ENCODE measurements around the gene RHEBL1. TPM values are rescaled to one million over a fixed set of nuclear protein-coding genes. Genes with fewer than 3 reads are reported as not detected.
A peak's percentile ranks its signal among the peaks of the same experiment; 100 is the strongest.

The RHEBL1 gene
- total RNA-seq, 1 donor from 2014 or later, result 0.95 TPM

DNA sequence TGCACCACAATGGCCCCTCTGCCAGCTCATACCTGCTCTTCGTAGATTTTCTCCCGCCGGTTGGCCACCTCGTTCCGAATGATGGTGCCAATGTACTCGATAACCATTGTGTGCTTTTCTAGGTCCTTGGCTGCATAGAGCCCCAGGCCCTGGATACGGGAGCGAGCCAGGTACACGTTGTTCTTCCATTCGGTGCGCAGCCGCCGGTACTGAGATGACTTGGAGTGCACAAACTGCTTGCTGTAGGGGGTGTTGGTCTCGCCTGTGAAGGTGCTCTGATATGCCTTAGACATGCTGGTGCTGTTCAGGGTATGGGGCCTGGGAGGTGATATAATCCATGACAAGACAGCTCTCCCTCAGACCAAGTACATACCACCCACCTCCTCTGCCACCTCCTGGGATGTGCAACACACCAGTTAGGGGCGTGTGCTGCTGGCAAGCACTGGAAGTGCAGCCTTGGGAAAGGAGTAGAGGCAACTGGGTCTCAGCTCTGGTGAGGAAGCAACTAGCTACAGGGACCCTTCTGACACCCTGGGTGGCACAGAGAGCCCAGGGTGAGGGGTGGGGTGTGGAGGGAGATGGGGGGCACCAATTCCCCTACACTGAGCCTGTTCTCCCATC is 47.1 kb downstream of the RHEBL1 start:
- no peak overlapping the region for H3K27ac Mint-ChIP-seq (ENCODE audit: unreplicated experiment)
- H3K4me3 Mint-ChIP-seq (ENCODE audit: unreplicated experiment), result no peak overlapping the region
- H3K27me3 Mint-ChIP-seq (ENCODE audit: low read depth), result no peaks in the 10 kb centered on the region
- no peaks in the 10 kb centered on the region for H3K9me3 Mint-ChIP-seq (ENCODE audit: low read depth)
- H3K4me1 Mint-ChIP-seq (ENCODE audit: low read depth), result peaks cover 16% of the 10 kb centered on the region
- peaks cover 24% of the 10 kb centered on the region for H3K36me3 Mint-ChIP-seq (ENCODE audit: low read depth)
- no peak for DNase-seq (ENCODE audit: low spot score)
- no peak for TF ChIP-seq CTCF (IDR thresholded peaks at IDR 0.05)

DNA sequence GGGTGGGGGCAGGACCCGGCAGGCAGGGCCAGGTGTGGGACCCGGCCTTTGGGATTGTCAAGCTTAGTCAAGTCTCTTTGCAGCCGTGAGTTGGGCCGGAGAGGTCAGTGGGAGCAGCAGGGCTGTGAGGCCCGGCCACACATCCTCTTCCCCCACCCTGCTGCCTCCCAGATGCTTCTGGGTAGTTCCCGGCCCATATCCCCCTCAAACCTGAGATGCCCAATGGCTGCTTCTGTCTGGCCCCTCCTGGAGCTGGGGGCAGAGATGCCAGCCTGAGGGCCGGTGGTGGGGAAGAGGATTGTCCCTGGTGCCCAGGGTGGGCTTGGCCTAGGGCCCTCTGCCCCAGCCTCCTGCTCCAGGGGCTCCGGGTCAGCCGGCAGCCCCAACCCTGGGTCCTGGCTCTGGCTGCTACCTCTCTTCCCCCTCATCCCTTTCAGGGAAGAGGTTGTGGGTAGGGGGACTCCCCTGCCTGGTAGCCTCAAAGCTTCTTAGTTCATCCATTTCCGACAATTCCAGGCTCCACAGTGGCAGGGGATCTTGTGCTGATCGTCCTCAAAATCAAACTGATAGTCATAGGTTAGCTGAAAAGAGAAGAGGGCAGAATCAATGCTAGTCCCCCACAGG is 48.4 kb downstream of the RHEBL1 start:
- no peaks in the 10 kb centered on the region for H3K27me3 Mint-ChIP-seq (ENCODE audit: low read depth)
- TF ChIP-seq CTCF (IDR thresholded peaks at IDR 0.05), result no peak
- no peak overlapping the region for H3K4me3 Mint-ChIP-seq (ENCODE audit: unreplicated experiment)

GRCh38 chr12:49020441-49020840 is 49.3 kb downstream of the RHEBL1 start:
- Mint-ChIP-seq H3K36me3 (ENCODE audit: low read depth) (peaks cover 16% of the 10 kb centered on the region), H3K4me3 (ENCODE audit: unreplicated experiment) (no peak overlapping the region), H3K9me3 (ENCODE audit: low read depth) (no peaks in the 10 kb centered on the region), H3K27me3 (ENCODE audit: low read depth) (no peaks in the 10 kb centered on the region), H3K4me1 (ENCODE audit: low read depth) (peaks cover 35% of the 10 kb centered on the region), H3K27ac (ENCODE audit: unreplicated experiment) (peak overlapping the region; percentile 63)
- TF ChIP-seq CTCF (IDR thresholded peaks at IDR 0.05), result no peak
- no peak for DNase-seq (ENCODE audit: low spot score)

More for the DNA sequence above, 48.4 kb downstream of the RHEBL1 start:
- Mint-ChIP-seq H3K9me3 (ENCODE audit: low read depth) (no peaks in the 10 kb centered on the region), H3K27ac (ENCODE audit: unreplicated experiment) (peak overlapping the region; percentile 2), H3K4me1 (ENCODE audit: low read depth) (peaks cover 28% of the 10 kb centered on the region), H3K36me3 (ENCODE audit: low read depth) (peaks cover 22% of the 10 kb centered on the region)
- no peak for DNase-seq (ENCODE audit: low spot score)

DNA sequence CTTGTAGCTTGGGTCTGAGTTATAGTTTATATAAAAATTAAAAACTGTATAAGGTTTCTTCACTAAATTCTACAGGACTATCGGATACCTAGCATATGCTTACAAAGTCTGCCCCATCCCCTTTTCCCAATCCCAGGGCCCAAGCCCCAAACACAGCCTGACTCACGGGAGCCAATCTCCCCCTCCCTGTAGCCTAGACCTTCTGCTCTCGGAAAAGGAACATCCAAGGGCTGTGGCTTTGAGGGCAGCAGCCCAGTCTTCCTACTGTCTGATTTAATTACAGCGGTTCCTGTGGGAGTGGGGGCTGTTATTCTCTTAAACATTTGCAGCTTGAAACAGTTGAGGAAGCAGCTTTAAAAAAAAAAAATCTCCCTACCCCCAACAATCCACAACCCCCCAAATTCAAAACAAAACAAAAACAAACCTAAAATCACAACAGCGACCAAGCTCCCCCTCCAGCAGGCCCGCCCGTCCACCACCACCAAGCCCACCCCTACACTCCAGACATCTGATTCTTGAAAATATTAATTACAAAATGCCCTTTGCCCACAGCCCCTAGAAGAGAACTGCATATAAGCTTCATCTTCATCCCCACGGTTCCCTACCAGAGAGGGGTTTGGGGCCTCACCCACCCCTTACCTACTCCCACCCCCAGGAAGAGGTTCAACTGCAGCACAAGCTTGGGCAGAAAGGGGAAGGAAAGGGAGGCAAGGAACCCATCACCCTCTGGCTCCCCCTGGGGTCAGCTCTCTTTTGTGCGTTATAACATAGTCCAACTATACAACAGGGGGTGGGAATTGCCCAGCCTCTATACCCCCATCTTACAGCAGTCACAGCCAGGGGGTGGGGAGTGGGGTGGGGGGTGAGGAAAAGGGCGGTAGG is 50.1 kb downstream of the RHEBL1 start:
- Mint-ChIP-seq H3K4me1 (ENCODE audit: low read depth) (peaks cover 43% of the 10 kb centered on the region), H3K27me3 (ENCODE audit: low read depth) (no peaks in the 10 kb centered on the region), H3K9me3 (ENCODE audit: low read depth) (no peaks in the 10 kb centered on the region), H3K36me3 (ENCODE audit: low read depth) (peaks cover 12% of the 10 kb centered on the region), H3K27ac (ENCODE audit: unreplicated experiment) (peak overlapping the region; percentile 100), H3K4me3 (ENCODE audit: unreplicated experiment) (peak overlapping the region; percentile 90)
- no peak for DNase-seq (ENCODE audit: low spot score)
- TF ChIP-seq CTCF (IDR thresholded peaks at IDR 0.05), result peak; percentile 61

DNA sequence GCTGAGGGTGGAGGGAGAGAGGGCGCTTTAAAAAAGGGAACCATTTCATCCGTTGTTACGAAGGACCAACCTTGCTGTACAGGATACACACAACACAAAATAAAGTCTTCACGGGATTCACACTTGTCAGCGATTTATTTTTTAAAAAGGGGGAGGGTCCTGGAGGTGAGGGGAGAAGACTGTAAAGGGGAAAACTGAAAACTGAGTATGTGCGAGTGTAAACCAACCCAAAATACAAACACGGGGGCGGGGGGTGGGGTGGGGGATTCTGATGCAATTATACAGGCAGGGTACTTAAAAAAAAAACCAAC is 50.7 kb downstream of the RHEBL1 start:
- H3K4me3 Mint-ChIP-seq (ENCODE audit: unreplicated experiment), result peak overlapping the region; percentile 90
- H3K27me3 Mint-ChIP-seq (ENCODE audit: low read depth), result no peaks in the 10 kb centered on the region

More for the DNA sequence above, 50.7 kb downstream of the RHEBL1 start:
- Mint-ChIP-seq H3K4me1 (ENCODE audit: low read depth) (peaks cover 43% of the 10 kb centered on the region), H3K27ac (ENCODE audit: unreplicated experiment) (peak overlapping the region; percentile 100), H3K9me3 (ENCODE audit: low read depth) (no peaks in the 10 kb centered on the region), H3K36me3 (ENCODE audit: low read depth) (peaks cover 11% of the 10 kb centered on the region)
- no peak for DNase-seq (ENCODE audit: low spot score)
- TF ChIP-seq CTCF (IDR thresholded peaks at IDR 0.05), result no peak

Data from chondrocyte (in vitro differentiated cells).